H1 (cell line): Measurements from ENCODE around the gene PCYT2. TPM values are rescaled to one million over a fixed set of nuclear protein-coding genes. Genes with fewer than 3 reads are reported as not detected.

Experiments used
- ASH2L ChIP-seq: fragments of 200-600, 300-600 bp; sonication (generic); IDR thresholded peaks from one replicate; pipeline ENCODE4 v1.7.1; 2017; ENCODE audit warnings: low read length
- FOSL1 ChIP-seq: IDR thresholded peaks from 2 replicates; pipeline ENCODE4 v1.6.1; 2011; ENCODE audit warnings: mild to moderate bottlenecking, low read depth, low read length, moderate library complexity; ENCODE audit not compliant: insufficient read depth
- KDM1A ChIP-seq: fragments of 200-600, 300-600 bp; sonication (generic); IDR thresholded peaks from 2 replicates; pipeline ENCODE4 v1.7.1; 2016; ENCODE audit warnings: mild to moderate bottlenecking, low read length, borderline replicate concordance
- KDM5A ChIP-seq: fragments of 200-600 bp; IDR thresholded peaks from 2 replicates; pipeline ENCODE4 v1.7.1; 2012; ENCODE audit warnings: mild to moderate bottlenecking, low read length, inconsistent platforms, mixed read lengths
- USF2 ChIP-seq: IDR thresholded peaks from 2 replicates; pipeline ENCODE4 v1.6.1; 2011; ENCODE audit warnings: low read length, improper control_type of control experiment
- polyA plus RNA-seq, 7 experiments: library from polyadenylated mRNA; depleted of rRNA in 3 of 7; stranded (reverse) in 5 of 7; unstranded in 2 of 7; fragments of >200 nt in 5 of 7; fragments of 200-250 nt in 2 of 7; gene quantifications; 1 replicate in 5 of 7; 2 replicates in 1 of 7; 4 replicates in 1 of 7; pipeline versions ENCODE4 v1.2.1 to v1.2.3, GENCODE V29; 2011 to 2013; ENCODE audit warnings: missing spikeins in 2 of 7, mixed read lengths in 2 of 7
- total RNA-seq: library from RNA; stranded (reverse); fragmentation: NEBNext Ultra II Directional; extraction: Animal tissue kit (Norgen Biotek cat#: 25700); gene quantifications from 2 replicates; pipeline ENCODE4 v1.2.1, GENCODE V29; 2021
- TF ChIP-seq, protein P1 (sequence below), 3 experiments: IDR thresholded peaks; 1 replicate in 2 of 3; 2 replicates in 1 of 3; pipeline versions ENCODE4 v1.5.1 to v1.6.1; 2011; ENCODE audit warnings: low read length in 3 of 3, mild to moderate bottlenecking in 3 of 3, inconsistent platforms in 2 of 3, low read depth in 1 of 3, moderate library complexity in 1 of 3; ENCODE audit not compliant: insufficient read depth in 1 of 3; ENCODE audit errors: control extremely low read depth in 1 of 3

The PCYT2 gene
- total and polyA plus RNA-seq, 2 of the 8 experiments (the other 6 are each of a cell fraction or from before 2014, with no cell fraction given) = 29.9 to 31.3 TPM

DNA sequence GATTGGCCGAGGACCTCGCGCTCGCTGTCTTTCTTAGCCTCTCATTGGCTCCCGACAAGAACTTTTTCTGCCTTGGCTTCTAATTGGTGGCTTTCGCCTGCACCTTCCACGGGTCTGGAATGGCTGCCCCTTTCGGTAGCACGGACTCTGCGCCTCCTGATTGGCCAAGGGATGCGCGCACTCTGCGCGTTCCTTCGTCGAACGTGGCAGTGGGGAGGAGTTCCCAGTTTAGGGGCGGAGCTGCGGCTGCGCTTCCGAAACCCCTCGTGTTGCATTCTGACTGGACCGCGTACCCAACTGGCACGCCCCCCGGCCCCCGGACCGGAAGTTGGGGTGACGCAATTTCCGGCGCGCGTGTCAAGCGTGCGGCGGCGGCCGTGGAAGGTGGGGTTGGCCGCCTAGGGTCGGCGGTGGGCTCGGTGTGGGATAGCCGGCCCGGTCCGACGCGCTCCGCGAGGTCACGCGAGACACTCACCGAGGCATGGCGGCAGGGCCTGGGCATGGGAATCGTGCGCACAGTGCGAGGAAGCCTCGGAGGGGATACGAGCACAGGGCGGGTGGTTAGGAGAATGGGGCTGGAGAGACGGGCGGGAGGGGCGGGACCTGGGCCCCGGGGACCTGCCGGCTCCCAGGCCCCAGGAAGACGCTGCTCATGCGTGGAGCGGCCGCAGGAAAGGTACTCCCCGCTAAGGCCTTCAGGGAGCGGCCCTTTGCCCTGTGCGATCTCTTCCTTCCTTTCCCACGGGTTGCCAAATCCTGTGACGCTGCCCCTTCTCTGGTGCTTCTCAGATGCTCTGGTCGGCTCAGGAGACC, 50.2 kb downstream of the PCYT2 start (continued):
- TF ChIP-seq USF2 (no peak), ASH2L (no peak), KDM1A (no peak), KDM5A (no peak; the same call in 1 of the 2 replicates), FOSL1 (no peak)
- TF ChIP-seq, protein P1, sequence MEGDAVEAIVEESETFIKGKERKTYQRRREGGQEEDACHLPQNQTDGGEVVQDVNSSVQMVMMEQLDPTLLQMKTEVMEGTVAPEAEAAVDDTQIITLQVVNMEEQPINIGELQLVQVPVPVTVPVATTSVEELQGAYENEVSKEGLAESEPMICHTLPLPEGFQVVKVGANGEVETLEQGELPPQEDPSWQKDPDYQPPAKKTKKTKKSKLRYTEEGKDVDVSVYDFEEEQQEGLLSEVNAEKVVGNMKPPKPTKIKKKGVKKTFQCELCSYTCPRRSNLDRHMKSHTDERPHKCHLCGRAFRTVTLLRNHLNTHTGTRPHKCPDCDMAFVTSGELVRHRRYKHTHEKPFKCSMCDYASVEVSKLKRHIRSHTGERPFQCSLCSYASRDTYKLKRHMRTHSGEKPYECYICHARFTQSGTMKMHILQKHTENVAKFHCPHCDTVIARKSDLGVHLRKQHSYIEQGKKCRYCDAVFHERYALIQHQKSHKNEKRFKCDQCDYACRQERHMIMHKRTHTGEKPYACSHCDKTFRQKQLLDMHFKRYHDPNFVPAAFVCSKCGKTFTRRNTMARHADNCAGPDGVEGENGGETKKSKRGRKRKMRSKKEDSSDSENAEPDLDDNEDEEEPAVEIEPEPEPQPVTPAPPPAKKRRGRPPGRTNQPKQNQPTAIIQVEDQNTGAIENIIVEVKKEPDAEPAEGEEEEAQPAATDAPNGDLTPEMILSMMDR (IDR thresholded peaks at IDR 0.05; ENCODE audit: control extremely low read depth in 1 of 3, insufficient read depth in 1 of 3, low read depth in 1 of 3, low read length in 3 of 3) = no peak
